PC-9 (cell line): ENCODE measurements around the gene AFAP1. TPM values are rescaled to one million over a fixed set of nuclear protein-coding genes. Genes with fewer than 3 reads are reported as not detected.

Source experiments
- BruUV-seq: library from RNA; stranded (reverse); fragments of 400-500 nt; replicated peaks from 2 replicates; lab custom pipeline; 2021; lab: Mats Ljungman, UMichigan
- CTCF ChIA-PET: fragments of 300-600 bp; sonication (Branson Sonifier 250); formaldehyde crosslinking; loops from one replicate; lab custom pipeline; 2022; ENCODE audit warnings: antibody characterized with exemption; lab: Charles Lee
- POLR2A ChIA-PET: fragments of 300-600 bp; sonication (Branson Sonifier 250); formaldehyde crosslinking; loops from one replicate; lab custom pipeline; 2022; ENCODE audit warnings: antibody characterized with exemption; ENCODE audit not compliant: unreplicated experiment; lab: Charles Lee
- DNase-seq, 2 experiments: peaks; one replicate each; pipeline versions ENCODE4 v3.0.0 to v3.0.0-alpha.2; 2015 to 2022; ENCODE audit warnings: mixed read lengths in 1 of 2
- H2AFZ ChIP-seq: fragments of 200-600 bp; sonication (generic); 2 replicates; pipeline ENCODE4 v1.8.1; 2017; ENCODE audit warnings: antibody characterized with exemption
- H3F3A ChIP-seq: fragments of 200-600 bp; sonication (generic); 2 replicates; pipeline ENCODE4 v1.8.1; 2017; ENCODE audit warnings: antibody characterized with exemption, mild to moderate bottlenecking, low read depth; ENCODE audit not compliant: insufficient read depth
- H3K27ac ChIP-seq: fragments of 200-600 bp; sonication (generic); 2 replicates; pipeline ENCODE4 v1.6.1; 2016; ENCODE audit warnings: mixed run types
- H3K27me3 ChIP-seq: fragments of 200-600 bp; sonication (generic); 2 replicates; pipeline ENCODE4 v1.6.1; 2016; ENCODE audit warnings: low read depth, mixed run types; ENCODE audit not compliant: insufficient read depth
- H3K36me3 ChIP-seq: fragments of 200-600 bp; sonication (generic); 2 replicates; pipeline ENCODE4 v1.6.1; 2016; ENCODE audit warnings: low read depth, mixed run types
- H3K4me1 ChIP-seq: fragments of 200-600 bp; sonication (generic); replicated peaks from 2 replicates; pipeline ENCODE4 v1.6.1; 2016; ENCODE audit warnings: mixed run types; ENCODE audit not compliant: insufficient read depth
- H3K4me2 ChIP-seq: fragments of 200-600 bp; sonication (generic); 2 replicates; pipeline ENCODE4 v1.6.1; 2017; ENCODE audit warnings: mixed run types
- H3K4me3 ChIP-seq: fragments of 200-600 bp; sonication (generic); 2 replicates; pipeline ENCODE4 v1.6.1; 2016; ENCODE audit warnings: mixed run types
- H3K79me2 ChIP-seq: fragments of 200-600 bp; sonication (generic); 2 replicates; pipeline ENCODE4 v1.6.1; 2017; ENCODE audit warnings: low read depth, mixed run types
- H3K9me2 ChIP-seq: fragments of 200-600 bp; sonication (generic); 2 replicates; pipeline ENCODE4 v1.8.1; 2017; ENCODE audit warnings: mild to moderate bottlenecking; ENCODE audit not compliant: insufficient read depth
- H3K9me3 ChIP-seq: fragments of 200-600 bp; sonication (generic); 2 replicates; pipeline ENCODE4 v1.8.1; 2016; ENCODE audit warnings: low read depth; ENCODE audit not compliant: insufficient read depth
- H4K20me1 ChIP-seq: fragments of 200-600 bp; sonication (generic); 2 replicates; pipeline ENCODE4 v1.8.1; 2017; ENCODE audit not compliant: insufficient read depth
- EZH2 ChIP-seq: fragments of 200-600 bp; sonication (generic); IDR thresholded peaks from 2 replicates; pipeline ENCODE4 v1.8.0; 2017; ENCODE audit warnings: antibody characterized with exemption, low read depth
- intact Hi-C: fragments of 100-400 bp; cut with micrococcal nuclease; formaldehyde crosslinking; loops from one replicate; pipeline ENCODE4 v1.10.0; 2022; ENCODE audit not compliant: unreplicated experiment
- total RNA-seq: library from RNA; stranded (reverse); gene quantifications from 2 replicates; pipeline ENCODE4 v1.2.3, GENCODE V29; 2021
- TF ChIP-seq, protein P1 (sequence below): fragments of 200-600 bp; sonication (generic); conservative IDR thresholded peaks from 2 replicates; pipeline ENCODE4 v1.6.1; 2017; ENCODE audit warnings: mixed run types, antibody characterized with exemption, mild to moderate bottlenecking, moderate library complexity

Gene AFAP1
- total RNA-seq, 1 experiment from 2014 or later: 69.6 TPM

DNA sequence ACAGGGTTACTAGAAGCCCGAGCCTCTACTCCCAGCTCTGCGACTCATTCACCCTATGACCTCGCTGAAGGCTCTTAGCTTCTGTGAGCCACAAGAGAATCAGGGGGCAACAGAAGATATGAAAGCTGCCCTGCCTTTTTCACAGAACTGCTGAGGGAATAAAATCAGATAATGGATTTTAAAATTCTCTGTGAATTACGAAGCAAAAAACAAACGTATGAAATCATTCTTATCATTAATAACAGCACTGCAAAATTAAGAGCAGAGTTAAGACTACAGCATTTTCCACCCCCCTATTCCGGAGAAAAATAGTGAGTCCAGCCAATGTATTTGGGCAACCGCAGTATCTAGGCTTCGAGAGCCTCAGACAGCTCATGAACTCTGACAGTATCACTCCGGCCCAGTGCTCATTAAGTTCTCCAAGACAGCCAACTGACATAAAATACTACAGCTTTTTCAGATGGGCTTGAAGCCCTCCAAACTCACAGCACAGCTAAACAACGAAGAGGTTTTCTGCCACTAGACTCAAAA is 33.4 kb downstream of the AFAP1 start:
- TF ChIP-seq, protein P1, sequence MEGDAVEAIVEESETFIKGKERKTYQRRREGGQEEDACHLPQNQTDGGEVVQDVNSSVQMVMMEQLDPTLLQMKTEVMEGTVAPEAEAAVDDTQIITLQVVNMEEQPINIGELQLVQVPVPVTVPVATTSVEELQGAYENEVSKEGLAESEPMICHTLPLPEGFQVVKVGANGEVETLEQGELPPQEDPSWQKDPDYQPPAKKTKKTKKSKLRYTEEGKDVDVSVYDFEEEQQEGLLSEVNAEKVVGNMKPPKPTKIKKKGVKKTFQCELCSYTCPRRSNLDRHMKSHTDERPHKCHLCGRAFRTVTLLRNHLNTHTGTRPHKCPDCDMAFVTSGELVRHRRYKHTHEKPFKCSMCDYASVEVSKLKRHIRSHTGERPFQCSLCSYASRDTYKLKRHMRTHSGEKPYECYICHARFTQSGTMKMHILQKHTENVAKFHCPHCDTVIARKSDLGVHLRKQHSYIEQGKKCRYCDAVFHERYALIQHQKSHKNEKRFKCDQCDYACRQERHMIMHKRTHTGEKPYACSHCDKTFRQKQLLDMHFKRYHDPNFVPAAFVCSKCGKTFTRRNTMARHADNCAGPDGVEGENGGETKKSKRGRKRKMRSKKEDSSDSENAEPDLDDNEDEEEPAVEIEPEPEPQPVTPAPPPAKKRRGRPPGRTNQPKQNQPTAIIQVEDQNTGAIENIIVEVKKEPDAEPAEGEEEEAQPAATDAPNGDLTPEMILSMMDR: no peak
- TF ChIP-seq EZH2: no peak
- ChIA-PET POLR2A (no interaction called here), CTCF (no interaction called here)
- Histone ChIP-seq H3K36me3 (no peaks in the 10 kb centered on the region), H3K4me1 (peaks cover 26% of the 10 kb centered on the region), H3K27ac (no peak overlapping the region), H4K20me1 (peaks cover 93% of the 10 kb centered on the region), H3K27me3 (no peaks in the 10 kb centered on the region), H3K9me2 (no peaks in the 10 kb centered on the region), H3K4me2 (no peak overlapping the region), H3F3A (peaks cover 33% of the 10 kb centered on the region; the same call in 1 of the 2 replicates), H3K9me3 (no peaks in the 10 kb centered on the region), H3K79me2 (peaks cover 99% of the 10 kb centered on the region), H2AFZ (no peak overlapping the region), H3K4me3 (no peak overlapping the region)
- intact Hi-C loops: no loop called here
- no TSS peak for BruUV-seq
- DNase-seq: no peak

DNA sequence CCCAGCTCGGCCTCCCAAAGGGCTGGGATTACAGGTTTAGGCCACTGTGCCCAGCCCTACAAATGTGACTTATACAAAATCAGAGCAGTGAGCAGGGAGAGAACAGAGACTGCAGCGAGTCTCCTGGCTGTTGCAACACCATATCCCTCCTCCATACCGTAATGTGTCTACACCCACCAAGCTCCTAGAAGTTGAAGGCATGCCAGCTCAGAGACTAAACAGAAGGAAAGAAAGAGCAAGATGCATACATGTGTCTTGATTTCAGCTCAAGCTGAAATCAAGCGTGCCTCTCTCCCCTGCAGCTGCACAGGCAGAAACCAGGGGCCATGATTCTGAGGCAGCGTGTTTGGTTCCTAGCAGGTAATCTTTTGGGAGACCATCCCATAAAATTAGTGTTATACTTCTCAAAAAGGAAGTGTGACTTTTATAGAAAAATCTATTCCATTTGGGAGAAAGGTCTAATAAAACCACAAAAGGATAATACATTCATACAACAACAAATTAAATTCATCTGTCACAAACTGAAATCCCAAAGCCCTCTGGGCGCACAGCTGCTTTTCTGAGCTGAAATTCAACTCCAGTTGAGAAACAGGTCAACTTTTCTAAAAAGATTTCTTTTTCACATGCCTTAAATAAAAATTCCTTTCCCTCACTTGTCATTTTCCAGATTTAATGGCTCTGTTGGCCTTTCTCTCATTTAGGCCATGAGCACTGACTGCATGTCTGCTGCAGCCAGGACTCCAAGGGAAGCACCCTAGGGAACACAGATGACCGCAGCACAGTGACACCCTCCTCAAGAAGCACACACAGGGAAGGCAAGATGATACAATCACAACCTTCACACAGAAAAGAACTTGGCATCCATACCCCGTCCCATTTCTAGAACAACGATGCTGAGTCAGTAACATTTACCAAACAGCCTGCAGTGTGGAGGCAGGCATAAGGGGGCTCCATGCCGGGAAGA is 34.4 kb downstream of the AFAP1 start:
- H3K27ac ChIP-seq: no peak overlapping the region

More for the DNA sequence above, 34.4 kb downstream of the AFAP1 start:
- no peak overlapping the region for H3K4me3 ChIP-seq
- peaks cover 20% of the 10 kb centered on the region for H3K4me1 ChIP-seq
- ChIA-PET POLR2A (no interaction called here), CTCF (no interaction called here)
- no peaks in the 10 kb centered on the region for H3K36me3 ChIP-seq
- TF ChIP-seq, protein P1: no peak
- no peak for TF ChIP-seq EZH2
- H3K27me3 ChIP-seq: no peaks in the 10 kb centered on the region
- H2AFZ ChIP-seq: no peak overlapping the region
- BruUV-seq: no TSS peak
- no peaks in the 10 kb centered on the region for H3K9me2 ChIP-seq
- peaks cover 26% of the 10 kb centered on the region; the same call in 1 of the 2 replicates for H3F3A ChIP-seq
- intact Hi-C loops: no loop called here
- DNase-seq: no peak
- no peaks in the 10 kb centered on the region for H3K9me3 ChIP-seq
- peaks cover 92% of the 10 kb centered on the region for H4K20me1 ChIP-seq
- no peak overlapping the region for H3K4me2 ChIP-seq
- peaks cover 99% of the 10 kb centered on the region for H3K79me2 ChIP-seq
